PC-3 (cell line): Measurements from ENCODE around the gene AKAIN1. TPM values are rescaled to one million over a fixed set of nuclear protein-coding genes. Genes with fewer than 3 reads are reported as not detected.

Experiments
- ATAC-seq: fragments of 200-7000 bp; cut with Tn5 transposase; 2 replicates; pipeline ENCODE4 v1.9.1; 2020; ENCODE audit warnings: mild to moderate bottlenecking, moderate library complexity
- BruUV-seq: library from RNA; stranded (reverse); fragments of 400-500 nt; replicated peaks from 2 replicates; lab custom pipeline; 2021; lab: Mats Ljungman, UMichigan
- CTCF ChIA-PET: fragments of 300-600 bp; sonication (Branson Sonifier 250); formaldehyde crosslinking; loops from one replicate; lab custom pipeline; 2022; ENCODE audit warnings: antibody characterized with exemption; lab: Charles Lee
- POLR2A ChIA-PET: fragments of 300-600 bp; sonication (Branson Sonifier 250); formaldehyde crosslinking; loops from one replicate; lab custom pipeline; 2022; ENCODE audit warnings: antibody characterized with exemption; ENCODE audit not compliant: unreplicated experiment; lab: Charles Lee
- DNase-seq: peaks from one replicate; pipeline ENCODE4 v3.0.0-alpha.2; 2015
- H2AFZ ChIP-seq: fragments of 300-600 bp; sonication (generic); 2 replicates; pipeline ENCODE4 v1.6.0; 2016; ENCODE audit warnings: antibody characterized with exemption, low read length
- H3F3A ChIP-seq: fragments of 300-600 bp; sonication (generic); one replicate; pipeline ENCODE4 v1.6.0; 2017; ENCODE audit warnings: antibody characterized with exemption, low read length, control low read depth, mild to moderate bottlenecking; ENCODE audit not compliant: unreplicated experiment
- H3K27ac ChIP-seq: fragments of 300-600 bp; sonication (generic); 2 replicates; pipeline ENCODE4 v1.5.1; 2016; ENCODE audit warnings: mild to moderate bottlenecking, low read length
- H3K27me3 ChIP-seq: fragments of 300-600 bp; sonication (generic); 2 replicates; pipeline ENCODE4 v1.6.1; 2016; ENCODE audit warnings: low read length, mixed read lengths
- H3K36me3 ChIP-seq: fragments of 300-600 bp; sonication (generic); 2 replicates; pipeline ENCODE4 v1.6.1; 2016; ENCODE audit warnings: low read depth, mixed run types, low read length, mixed read lengths
- H3K4me1 ChIP-seq: fragments of 300-600 bp; sonication (generic); 2 replicates; pipeline ENCODE4 v1.5.1; 2016; ENCODE audit warnings: low read length; ENCODE audit not compliant: insufficient read depth
- H3K4me2 ChIP-seq: fragments of 300-600 bp; sonication (generic); 2 replicates; pipeline ENCODE4 v1.6.0; 2016; ENCODE audit warnings: low read length
- H3K4me3 ChIP-seq: fragments of 300-600 bp; sonication (generic); 2 replicates; pipeline ENCODE4 v1.5.1; 2016; ENCODE audit warnings: mild to moderate bottlenecking, low read length, mixed read lengths
- H3K79me2 ChIP-seq: fragments of 300-600 bp; sonication (generic); 2 replicates; pipeline ENCODE4 v1.6.1; 2017; ENCODE audit warnings: low read length, mixed read lengths
- H3K9ac ChIP-seq: fragments of 300-600 bp; sonication (generic); 2 replicates; pipeline ENCODE4 v1.6.0; 2016; ENCODE audit warnings: mild to moderate bottlenecking, low read length
- H3K9me2 ChIP-seq: fragments of 300-600 bp; sonication (generic); replicated peaks from 2 replicates; pipeline ENCODE4 v1.6.1; 2016; ENCODE audit warnings: mixed run types, low read length, mixed read lengths
- H3K9me3 ChIP-seq: fragments of 300-600 bp; sonication (generic); 2 replicates; pipeline ENCODE4 v1.6.1; 2016; ENCODE audit warnings: low read length, mixed read lengths
- H4K20me1 ChIP-seq: fragments of 300-600 bp; sonication (generic); 2 replicates; pipeline ENCODE4 v1.6.1; 2016; ENCODE audit warnings: low read length, mixed read lengths
- EZH2 ChIP-seq: fragments of 300-600 bp; sonication (generic); IDR thresholded peaks from one replicate; pipeline ENCODE4 v1.6.1; 2017; ENCODE audit warnings: antibody characterized with exemption, mild to moderate bottlenecking, low read length; ENCODE audit not compliant: unreplicated experiment
- EZH2phosphoT487 ChIP-seq: fragments of 300-600 bp; sonication (generic); IDR thresholded peaks from 2 replicates; pipeline ENCODE4 v1.6.1; 2018; ENCODE audit warnings: mild to moderate bottlenecking, antibody characterized with exemption, low read length, borderline replicate concordance
- intact Hi-C: fragments of 100-400 bp; cut with micrococcal nuclease; formaldehyde crosslinking; loops from 2 replicates; pipeline ENCODE4 v1.9.0; 2023
- total RNA-seq: library from RNA; depleted of rRNA; stranded (reverse); fragments of >200 nt; gene quantifications from 2 replicates; pipeline ENCODE4 v1.2.3, GENCODE V29; 2014
- TF ChIP-seq, protein P1 (sequence below): fragments of 300-600 bp; sonication (generic); conservative IDR thresholded peaks from 2 replicates; pipeline ENCODE4 v1.5.1; 2017; ENCODE audit warnings: antibody characterized with exemption, low read depth, mild to moderate bottlenecking, low read length

AKAIN1 gene
- total RNA-seq, 1 experiment from 2014 or later: not detected

- Histone ChIP-seq H3K27ac (no peak overlapping the region), H3K9ac (no peak overlapping the region), H3K79me2 (no peaks in the 10 kb centered on the region), H3K36me3 (no peaks in the 10 kb centered on the region), H2AFZ (no peak overlapping the region), H3K9me2 (no peaks in the 10 kb centered on the region), H3K4me2 (no peak overlapping the region), H3K9me3 (peaks cover 13% of the 10 kb centered on the region; the same call in 1 of the 2 replicates), H3K4me1 (no peaks in the 10 kb centered on the region), H3F3A (no peaks in the 10 kb centered on the region), H3K4me3 (no peak overlapping the region), H4K20me1 (no peaks in the 10 kb centered on the region), H3K27me3 (no peaks in the 10 kb centered on the region; the same call in 1 of the 2 replicates)
- ATAC-seq: no peak
- DNase-seq: no peak
- intact Hi-C loops: no loop called here
- TF ChIP-seq EZH2: no peak
- TF ChIP-seq EZH2phosphoT487: no peak
- TF ChIP-seq, protein P1, sequence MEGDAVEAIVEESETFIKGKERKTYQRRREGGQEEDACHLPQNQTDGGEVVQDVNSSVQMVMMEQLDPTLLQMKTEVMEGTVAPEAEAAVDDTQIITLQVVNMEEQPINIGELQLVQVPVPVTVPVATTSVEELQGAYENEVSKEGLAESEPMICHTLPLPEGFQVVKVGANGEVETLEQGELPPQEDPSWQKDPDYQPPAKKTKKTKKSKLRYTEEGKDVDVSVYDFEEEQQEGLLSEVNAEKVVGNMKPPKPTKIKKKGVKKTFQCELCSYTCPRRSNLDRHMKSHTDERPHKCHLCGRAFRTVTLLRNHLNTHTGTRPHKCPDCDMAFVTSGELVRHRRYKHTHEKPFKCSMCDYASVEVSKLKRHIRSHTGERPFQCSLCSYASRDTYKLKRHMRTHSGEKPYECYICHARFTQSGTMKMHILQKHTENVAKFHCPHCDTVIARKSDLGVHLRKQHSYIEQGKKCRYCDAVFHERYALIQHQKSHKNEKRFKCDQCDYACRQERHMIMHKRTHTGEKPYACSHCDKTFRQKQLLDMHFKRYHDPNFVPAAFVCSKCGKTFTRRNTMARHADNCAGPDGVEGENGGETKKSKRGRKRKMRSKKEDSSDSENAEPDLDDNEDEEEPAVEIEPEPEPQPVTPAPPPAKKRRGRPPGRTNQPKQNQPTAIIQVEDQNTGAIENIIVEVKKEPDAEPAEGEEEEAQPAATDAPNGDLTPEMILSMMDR: no peak
- POLR2A ChIA-PET: no interaction called here
- CTCF ChIA-PET: no interaction called here
- BruUV-seq: no TSS peak
Observed at GRCh38 chr18:5144629-5145028, 52.4 kb downstream of the AKAIN1 start.

- no peak overlapping the region for H3K4me3 ChIP-seq
- ATAC-seq (no peak), DNase-seq (no peak)
- BruUV-seq: no TSS peak
- ChIA-PET CTCF (no interaction called here), POLR2A (no interaction called here)
- no peak overlapping the region for H3K9ac ChIP-seq
- H3K9me2 ChIP-seq: no peaks in the 10 kb centered on the region
- H3F3A ChIP-seq: no peaks in the 10 kb centered on the region
- peaks cover 12% of the 10 kb centered on the region; the same call in 1 of the 2 replicates for H3K9me3 ChIP-seq
- TF ChIP-seq, protein P1: no peak
- TF ChIP-seq EZH2 (no peak), EZH2phosphoT487 (no peak)
- no peaks in the 10 kb centered on the region for H4K20me1 ChIP-seq
- intact Hi-C loops: no loop called here
- H3K27ac ChIP-seq: no peak overlapping the region
- no peak overlapping the region for H2AFZ ChIP-seq
- no peaks in the 10 kb centered on the region for H3K79me2 ChIP-seq
- no peak overlapping the region for H3K4me2 ChIP-seq
- H3K4me1 ChIP-seq: no peaks in the 10 kb centered on the region
- H3K36me3 ChIP-seq: no peaks in the 10 kb centered on the region
- H3K27me3 ChIP-seq: no peaks in the 10 kb centered on the region; the same call in 1 of the 2 replicates
Observed at GRCh38 chr18:5142859-5143258, 54.2 kb downstream of the AKAIN1 start.

DNA sequence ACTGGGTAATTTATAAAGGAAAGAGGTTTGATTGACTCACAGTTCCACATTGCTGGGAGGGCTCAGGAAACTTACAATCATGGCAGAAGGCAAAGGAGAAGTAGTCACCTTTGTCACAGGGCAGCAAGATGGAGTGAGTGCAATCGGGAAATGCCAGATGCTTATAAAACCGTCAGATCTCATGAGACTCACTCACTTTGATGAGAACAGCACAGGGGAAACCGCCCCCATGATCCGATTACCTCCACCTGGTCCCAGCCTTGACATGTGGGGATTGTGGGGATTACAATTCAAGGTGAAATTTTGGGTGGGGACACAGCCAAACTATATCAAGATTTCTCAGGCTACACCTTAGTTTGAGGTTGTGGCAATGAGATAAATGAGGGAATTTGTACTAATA lies 54.9 kb downstream of the AKAIN1 start:
- Histone ChIP-seq H3K79me2 (no peaks in the 10 kb centered on the region), H3K36me3 (no peaks in the 10 kb centered on the region), H3K4me3 (no peak overlapping the region), H3K9me3 (peaks cover 10% of the 10 kb centered on the region; the same call in 1 of the 2 replicates), H3K9ac (no peak overlapping the region), H3K9me2 (no peaks in the 10 kb centered on the region), H3K27ac (no peak overlapping the region), H4K20me1 (no peaks in the 10 kb centered on the region), H3F3A (no peaks in the 10 kb centered on the region), H2AFZ (no peak overlapping the region), H3K4me2 (no peak overlapping the region), H3K4me1 (no peaks in the 10 kb centered on the region), H3K27me3 (no peaks in the 10 kb centered on the region; the same call in 1 of the 2 replicates)
- ATAC-seq (no peak), DNase-seq (no peak)
- ChIA-PET POLR2A (no interaction called here), CTCF (no interaction called here)
- intact Hi-C loops: no loop called here
- BruUV-seq: no TSS peak
- TF ChIP-seq EZH2phosphoT487 (no peak), EZH2 (no peak)
- TF ChIP-seq, protein P1: no peak
